Adrenal gland (tissue), 12 donors: ENCODE results near the gene MRM1. TPM values are rescaled to one million over a fixed set of nuclear protein-coding genes. Genes with fewer than 3 reads are reported as not detected.

ENCODE experiments used
- DNase-seq, 7 donors: peaks; one replicate each; pipeline ENCODE4 v3.0.0-alpha.2; 2019 to 2020
- H3K27ac ChIP-seq, 5 donors: fragments of 200-600 bp; sonication (generic) in 4 of 5; 1 replicate in 3 of 5; 2 replicates in 2 of 5; pipeline versions ENCODE4 v1.5.1 to v1.8.0; 2016 to 2020; ENCODE audit warnings: mild to moderate bottlenecking in 1 of 5
- H3K27me3 ChIP-seq: fragments of 200-600 bp; 2 replicates; pipeline ENCODE4 v1.8.0; 2021
- H3K36me3 ChIP-seq, 2 donors: fragments of 200-600 bp; replicated peaks in 1 of 2; 1 replicate in 1 of 2; 2 replicates in 1 of 2; pipeline versions ENCODE4 v1.5.1 to v1.8.0; 2018 to 2022
- H3K4me1 ChIP-seq, 2 donors: fragments of 200-600 bp; replicated peaks in 1 of 2; 1 replicate in 1 of 2; 2 replicates in 1 of 2; pipeline versions ENCODE4 v1.5.1 to v1.8.0; 2018 to 2021
- H3K4me3 ChIP-seq, 4 donors: fragments of 200-600 bp; sonication (generic) in 3 of 4; one replicate each; pipeline ENCODE4 v1.5.1; 2016 to 2018
- H3K9me3 ChIP-seq, 3 donors: fragments of 200-600 bp; sonication (generic) in 1 of 3; replicated peaks in 1 of 3; 1 replicate in 2 of 3; 2 replicates in 1 of 3; pipeline versions ENCODE4 v1.5.1 to v1.8.0; 2016 to 2021
- POLR2A ChIP-seq, 2 donors: fragments of 450-650 bp; IDR thresholded peaks; one replicate each; pipeline ENCODE4 v1.6.1; 2017; ENCODE audit warnings: antibody characterized with exemption in 2 of 2, mild to moderate bottlenecking in 2 of 2, moderate library complexity in 1 of 2
- WGBS, 4 donors: extraction: QIAGEN DNeasy Blood & Tissue Kit in 2 of 4; methylation state at CpG; one replicate each; pipeline versions ENCODE4 v1.1.5 to v1.1.7; 2013 to 2017; 5-methylcytosine and 5-hydroxymethylcytosine counted together
- intact Hi-C, 2 donors: fragments of 100-400 bp; cut with DNase I; formaldehyde crosslinking; loops; one replicate each; pipeline versions ENCODE4 v1.14.1 to v1.15.0; 2022 to 2023
- polyA plus RNA-seq, 3 donors: library from polyadenylated mRNA; stranded (reverse); fragments of 200-250 nt in 2 of 3; fragments of 350-450 nt in 1 of 3; fragmentation: Illumina TruSeq in 1 of 3; extraction: RNeasy Lipid Tissue Mini Kit (QIAGEN cat#74804) in 1 of 3; gene quantifications; one replicate each; pipeline ENCODE4 v1.2.3, GENCODE V29; 2013 to 2014
- total RNA-seq, 9 donors: library from RNA; depleted of rRNA in 4 of 9; stranded (reverse); fragments of >200 nt in 4 of 9; fragments of 120-200 nt in 1 of 9; fragmentation: NEBNext Ultra II Directional in 1 of 9; extraction: Animal tissue kit (Norgen Biotek cat#: 25700) in 1 of 9; gene quantifications; one replicate each; pipeline versions ENCODE4 v1.1.0 to v1.2.4, GENCODE V29; 2013 to 2023
- TF ChIP-seq, protein P1 (sequence below), 6 experiments: fragments of 450-650 bp in 4 of 6; fragments of 200-600 bp in 2 of 6; sonication (generic) in 1 of 6; IDR thresholded peaks; 1 replicate in 5 of 6; 2 replicates in 1 of 6; pipeline versions ENCODE4 v1.5.1 to v1.8.0; 2016 to 2021; ENCODE audit warnings: antibody characterized with exemption in 6 of 6, mild to moderate bottlenecking in 2 of 6, moderate library complexity in 1 of 6
- donor health status: healthy with polysubstance abuse.
- donor health status: Bipolar disorder and iron deficiency.
- donor health status: DM: yes; HTN: yes; CAD: no.
- donor health status: DM: no; HTN: no; CAD: no.
- donor health status: DM: no; HTN: no; CAD: no.
- donor health status: DM: yes; HTN: yes; CAD: no.

The MRM1 gene
- total and polyA plus RNA-seq, 12 donors, result 5.2 to 18.5 (median 9.7) TPM

GRCh38 chr17:36647636-36648035 lies 46.3 kb downstream of the MRM1 start:
- Histone ChIP-seq H3K36me3 (no peaks in the 10 kb centered on the region), H3K27ac (no peak overlapping the region), H3K9me3 (no peaks in the 10 kb centered on the region), H3K4me1 (no peaks in the 10 kb centered on the region), H3K4me3 (no peak overlapping the region), H3K27me3 (peaks cover 26% of the 10 kb centered on the region)
- intact Hi-C loops, result no loop called here
- TF ChIP-seq, protein P1, sequence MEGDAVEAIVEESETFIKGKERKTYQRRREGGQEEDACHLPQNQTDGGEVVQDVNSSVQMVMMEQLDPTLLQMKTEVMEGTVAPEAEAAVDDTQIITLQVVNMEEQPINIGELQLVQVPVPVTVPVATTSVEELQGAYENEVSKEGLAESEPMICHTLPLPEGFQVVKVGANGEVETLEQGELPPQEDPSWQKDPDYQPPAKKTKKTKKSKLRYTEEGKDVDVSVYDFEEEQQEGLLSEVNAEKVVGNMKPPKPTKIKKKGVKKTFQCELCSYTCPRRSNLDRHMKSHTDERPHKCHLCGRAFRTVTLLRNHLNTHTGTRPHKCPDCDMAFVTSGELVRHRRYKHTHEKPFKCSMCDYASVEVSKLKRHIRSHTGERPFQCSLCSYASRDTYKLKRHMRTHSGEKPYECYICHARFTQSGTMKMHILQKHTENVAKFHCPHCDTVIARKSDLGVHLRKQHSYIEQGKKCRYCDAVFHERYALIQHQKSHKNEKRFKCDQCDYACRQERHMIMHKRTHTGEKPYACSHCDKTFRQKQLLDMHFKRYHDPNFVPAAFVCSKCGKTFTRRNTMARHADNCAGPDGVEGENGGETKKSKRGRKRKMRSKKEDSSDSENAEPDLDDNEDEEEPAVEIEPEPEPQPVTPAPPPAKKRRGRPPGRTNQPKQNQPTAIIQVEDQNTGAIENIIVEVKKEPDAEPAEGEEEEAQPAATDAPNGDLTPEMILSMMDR (IDR thresholded peaks at IDR 0.05), result no peak
- TF ChIP-seq POLR2A (IDR thresholded peaks at IDR 0.05), result no peak
- 37 to 57% (median 53%) methylated on average over 4 of the region's 4 CpGs for WGBS, 4 donors
- no peak for DNase-seq

DNA sequence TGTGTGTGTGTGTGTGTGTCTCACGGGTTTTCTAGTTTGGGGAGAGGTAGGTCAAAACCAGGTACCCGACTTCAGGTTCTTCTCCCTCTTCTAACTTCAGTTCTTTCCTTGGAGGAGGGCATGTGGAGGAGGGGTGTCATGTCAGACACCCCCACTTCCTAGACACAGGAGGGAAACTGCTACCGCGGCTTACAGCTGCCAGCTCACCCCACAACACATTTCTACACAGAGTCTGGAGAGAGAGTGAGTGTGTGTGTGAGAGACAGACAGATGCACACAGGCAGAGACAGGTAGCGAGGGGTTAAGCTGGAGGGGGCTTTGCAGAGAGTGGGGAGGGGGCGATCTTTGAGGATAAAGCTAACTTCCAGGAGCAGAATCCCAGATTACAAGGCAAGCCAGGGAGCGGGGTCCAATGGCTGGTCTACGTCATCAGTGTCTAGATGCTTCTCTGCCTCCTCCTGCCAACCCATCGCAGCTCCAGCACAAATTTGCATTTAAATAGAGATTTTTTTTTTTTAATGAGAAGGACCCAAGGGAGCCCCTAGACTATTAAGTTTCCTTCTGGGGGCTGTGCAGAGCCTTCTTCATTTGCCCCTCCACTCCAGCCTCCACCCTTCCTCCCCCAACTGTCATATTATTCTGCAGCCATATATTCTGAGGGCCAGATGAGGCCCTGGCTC lies 48.9 kb downstream of the MRM1 start:
- H3K27me3 ChIP-seq, result peaks cover 11% of the 10 kb centered on the region
- TF ChIP-seq, protein P1 (IDR thresholded peaks at IDR 0.05), result no peak
- TF ChIP-seq POLR2A (IDR thresholded peaks at IDR 0.05), result no peak
- H3K9me3 ChIP-seq, result no peaks in the 10 kb centered on the region
- DNase-seq, result no peak
- H3K4me3 ChIP-seq, result no peak overlapping the region
- no peaks in the 10 kb centered on the region for H3K36me3 ChIP-seq
- no peaks in the 10 kb centered on the region for H3K4me1 ChIP-seq
- intact Hi-C loops, result no loop called here
- WGBS, 4 donors, result 55 to 64% (median 61%) methylated on average over 9 of the region's 9 CpGs
- H3K27ac ChIP-seq, result no peak overlapping the region

GRCh38 chr17:36653374-36653773 lies 52.0 kb downstream of the MRM1 start:
- Histone ChIP-seq H3K27me3 (peaks cover 6% of the 10 kb centered on the region), H3K36me3 (no peaks in the 10 kb centered on the region), H3K9me3 (no peaks in the 10 kb centered on the region), H3K4me1 (peaks cover 0 to 6% of the 10 kb centered on the region in 2 donors), H3K27ac (no peak overlapping the region), H3K4me3 (no peak overlapping the region)
- intact Hi-C loops, result no loop called here
- TF ChIP-seq POLR2A (IDR thresholded peaks at IDR 0.05), result no peak
- TF ChIP-seq, protein P1 (IDR thresholded peaks at IDR 0.05), result no peak
- DNase-seq, result no peak
- 71 to 84% (median 82%) methylated on average over 2 to 3 of the region's 3 CpGs for WGBS, 4 donors

GRCh38 chr17:36653856-36654255 lies 52.5 kb downstream of the MRM1 start:
- 48 to 54% (median 51%) methylated on average over 3 to 13 of the region's 13 CpGs for whole genome bisulfite sequencing, 4 donors
- TF ChIP-seq POLR2A (IDR thresholded peaks at IDR 0.05), result no peak
- TF ChIP-seq, protein P1 (IDR thresholded peaks at IDR 0.05), result no peak
- no peak for DNase-seq
- Histone ChIP-seq H3K9me3 (no peaks in the 10 kb centered on the region), H3K27me3 (peaks cover 8% of the 10 kb centered on the region), H3K4me3 (no peak overlapping the region), H3K36me3 (no peaks in the 10 kb centered on the region), H3K27ac (no peak overlapping the region), H3K4me1 (peaks cover 0 to 6% of the 10 kb centered on the region in 2 donors)
- intact Hi-C loops, result no loop called here
